ENCODE data around the gene B3GNT5. TPM values are rescaled to one million over a fixed set of nuclear protein-coding genes. Genes with fewer than 3 reads are reported as not detected.
A peak's percentile ranks its signal among the peaks of the same experiment; 100 is the strongest.

B3GNT5 gene, protein sequence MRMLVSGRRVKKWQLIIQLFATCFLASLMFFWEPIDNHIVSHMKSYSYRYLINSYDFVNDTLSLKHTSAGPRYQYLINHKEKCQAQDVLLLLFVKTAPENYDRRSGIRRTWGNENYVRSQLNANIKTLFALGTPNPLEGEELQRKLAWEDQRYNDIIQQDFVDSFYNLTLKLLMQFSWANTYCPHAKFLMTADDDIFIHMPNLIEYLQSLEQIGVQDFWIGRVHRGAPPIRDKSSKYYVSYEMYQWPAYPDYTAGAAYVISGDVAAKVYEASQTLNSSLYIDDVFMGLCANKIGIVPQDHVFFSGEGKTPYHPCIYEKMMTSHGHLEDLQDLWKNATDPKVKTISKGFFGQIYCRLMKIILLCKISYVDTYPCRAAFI
- polyA plus RNA-seq = not detected

DNA sequence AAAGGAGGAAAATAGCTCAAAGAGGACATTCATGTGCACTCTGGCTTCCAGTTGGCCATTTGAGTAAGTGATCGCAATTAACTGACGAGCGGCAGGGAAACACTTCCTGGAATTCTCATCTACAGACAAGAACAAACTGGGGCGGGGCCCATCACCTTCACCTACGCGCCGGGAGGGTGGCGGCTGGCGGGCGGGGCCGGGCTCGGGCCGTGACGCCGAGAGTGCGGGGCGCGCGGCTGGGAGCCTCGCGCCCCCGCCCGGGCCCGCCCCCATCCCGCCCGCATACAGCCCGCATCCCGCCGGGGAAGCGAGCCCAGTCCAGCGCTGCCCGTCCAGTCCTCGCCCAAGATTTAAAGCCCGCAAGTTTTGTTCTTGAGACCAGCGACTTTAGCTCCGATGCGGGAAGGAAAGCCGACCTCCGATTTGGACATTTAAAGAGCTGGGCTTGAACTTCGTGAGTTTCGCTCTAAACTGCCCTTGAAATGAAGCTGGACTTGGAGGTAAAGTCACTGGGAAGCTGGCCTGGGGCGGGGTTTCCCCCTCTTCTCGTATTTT is at the start of gene B3GNT5:
Gene B3GNT5, plus strand, starts transcription at position 281 of the 555 bp plus-strand sequence. CDS start 16,546 bp downstream, outside the sequence.
- peaks cover 0 to 11% (median 3%) of the 10 kb centered on the region in 3 donors for H3K4me1 Mint-ChIP-seq
- no peaks in the 10 kb centered on the region for H3K36me3 Mint-ChIP-seq
- H3K4me3 Mint-ChIP-seq = peak within 1 kb of the TSS; percentile 64 to 90 (median 82)
- H3K27me3 Mint-ChIP-seq = peaks cover 29% of the 10 kb centered on the region
- H3K9me3 Mint-ChIP-seq = no peaks in the 10 kb centered on the region
- H3K27ac Mint-ChIP-seq = peak within 1 kb of the TSS in 2 of 3 donors; percentile 7 to 47

DNA sequence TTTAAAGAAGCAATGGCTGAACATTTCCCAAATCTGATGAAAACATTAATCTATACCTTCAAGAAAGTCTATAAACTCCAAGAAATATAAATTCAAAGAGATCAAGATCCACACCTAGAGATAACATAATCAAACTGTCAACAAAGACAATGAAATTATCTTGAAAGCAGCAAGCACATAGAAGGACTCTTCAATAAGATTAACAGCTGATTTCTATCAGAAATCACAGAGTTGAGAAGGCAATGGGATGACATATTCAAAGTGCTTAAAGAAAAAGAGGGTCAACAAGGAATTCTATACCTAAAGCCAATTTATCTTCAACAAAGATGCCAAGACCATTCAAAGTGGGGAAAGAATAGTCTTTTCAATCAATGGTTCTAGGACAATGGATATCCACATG is 49.4 kb upstream of the B3GNT5 start:
- Mint-ChIP-seq H3K36me3 (no peaks in the 10 kb centered on the region), H3K9me3 (peaks cover 5 to 14% (median 10%) of the 10 kb centered on the region in 3 donors), H3K27me3 (peaks cover 13% of the 10 kb centered on the region), H3K4me3 (no peak overlapping the region), H3K4me1 (peaks cover 0 to 2% (median 0%) of the 10 kb centered on the region in 3 donors), H3K27ac (no peak overlapping the region)

GRCh38 chr3:183208260-183208659 is 44.8 kb upstream of the B3GNT5 start:
- H3K36me3 Mint-ChIP-seq = no peaks in the 10 kb centered on the region
- H3K27ac Mint-ChIP-seq = no peak overlapping the region
- H3K4me3 Mint-ChIP-seq = no peak overlapping the region
- peaks cover 24% of the 10 kb centered on the region for H3K27me3 Mint-ChIP-seq
- H3K4me1 Mint-ChIP-seq = peaks cover 12 to 16% (median 13%) of the 10 kb centered on the region in 3 donors
- peaks cover 3 to 9% (median 5%) of the 10 kb centered on the region in 3 donors for H3K9me3 Mint-ChIP-seq

- H3K4me3 Mint-ChIP-seq = no peak overlapping the region
- peaks cover 0 to 3% (median under 1%) of the 10 kb centered on the region in 3 donors for H3K9me3 Mint-ChIP-seq
- no peaks in the 10 kb centered on the region for H3K36me3 Mint-ChIP-seq
- H3K4me1 Mint-ChIP-seq = peaks cover 12 to 16% (median 13%) of the 10 kb centered on the region in 3 donors
- no peak overlapping the region for H3K27ac Mint-ChIP-seq
- peaks cover 19% of the 10 kb centered on the region for H3K27me3 Mint-ChIP-seq
These were observed 44.3 kb upstream of the B3GNT5 start for GRCh38 chr3:183208800-183209199.

DNA sequence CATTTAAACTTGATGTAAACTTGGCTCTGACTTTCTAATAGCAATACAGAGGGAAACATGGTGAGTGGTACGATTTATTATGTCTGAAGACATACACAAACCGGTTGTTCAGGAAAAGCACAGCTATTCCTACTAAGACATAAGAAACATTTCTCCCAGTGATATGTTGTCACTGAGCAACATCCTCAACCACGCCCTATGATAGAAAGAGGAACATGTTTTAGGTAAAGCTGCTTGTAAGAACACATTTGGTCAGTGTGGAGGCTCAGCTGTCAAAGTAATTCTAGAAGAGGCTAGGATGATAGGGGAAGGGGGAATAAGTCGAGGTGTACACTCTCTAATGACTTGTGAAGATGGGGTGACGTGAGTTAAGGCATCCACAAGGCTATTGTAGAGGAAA is 42.7 kb upstream of the B3GNT5 start:
- Mint-ChIP-seq H3K4me1 (peaks cover 12 to 22% (median 13%) of the 10 kb centered on the region in 3 donors), H3K4me3 (no peak overlapping the region), H3K36me3 (no peaks in the 10 kb centered on the region), H3K27me3 (peaks cover 24% of the 10 kb centered on the region), H3K9me3 (no peaks in the 10 kb centered on the region), H3K27ac (no peak overlapping the region)

DNA sequence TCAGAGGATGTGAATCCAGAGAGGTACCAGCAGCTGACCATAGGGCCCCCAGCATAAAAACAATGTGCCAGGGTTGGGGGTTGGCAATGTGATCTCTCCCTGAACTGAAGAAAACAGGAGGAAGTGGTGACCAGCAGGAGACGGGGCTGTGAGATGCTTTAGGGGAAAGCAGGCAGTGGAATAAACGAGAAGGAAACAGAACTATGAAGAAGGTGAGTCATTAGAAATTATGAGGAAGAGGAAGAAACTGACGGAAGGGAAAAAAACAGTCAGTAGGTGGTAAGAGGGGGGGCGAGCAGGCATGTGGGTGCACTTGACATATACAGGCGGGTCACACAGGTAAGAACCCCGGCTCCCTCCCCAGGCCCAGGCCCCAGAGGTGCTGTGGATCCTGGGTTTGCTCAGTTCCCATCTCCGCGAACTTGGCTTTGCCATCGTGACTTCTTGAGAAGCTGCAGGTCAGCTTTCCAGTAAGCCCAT is 42.2 kb upstream of the B3GNT5 start:
- no peaks in the 10 kb centered on the region for H3K9me3 Mint-ChIP-seq
- peak overlapping the region in 1 of 3 donors; percentile 10 for H3K27ac Mint-ChIP-seq
- peaks cover 23% of the 10 kb centered on the region for H3K27me3 Mint-ChIP-seq

GRCh38 chr3:183211352-183211751 is 41.7 kb upstream of the B3GNT5 start:
- Mint-ChIP-seq H3K4me3 (no peak overlapping the region), H3K27me3 (peaks cover 23% of the 10 kb centered on the region), H3K27ac (no peak overlapping the region), H3K9me3 (no peaks in the 10 kb centered on the region), H3K4me1 (peaks cover 12 to 22% (median 13%) of the 10 kb centered on the region in 3 donors), H3K36me3 (no peaks in the 10 kb centered on the region)

More for the DNA sequence above, 42.2 kb upstream of the B3GNT5 start:
- H3K4me1 Mint-ChIP-seq = peaks cover 12 to 22% (median 13%) of the 10 kb centered on the region in 3 donors
- H3K4me3 Mint-ChIP-seq = no peak overlapping the region
- H3K36me3 Mint-ChIP-seq = no peaks in the 10 kb centered on the region

GRCh38 chr3:183212096-183212495 is 41.0 kb upstream of the B3GNT5 start:
- Mint-ChIP-seq H3K27me3 (peaks cover 23% of the 10 kb centered on the region), H3K4me3 (no peak overlapping the region), H3K9me3 (no peaks in the 10 kb centered on the region), H3K4me1 (peaks cover 12 to 22% (median 13%) of the 10 kb centered on the region in 3 donors), H3K27ac (no peak overlapping the region), H3K36me3 (no peaks in the 10 kb centered on the region)

DNA sequence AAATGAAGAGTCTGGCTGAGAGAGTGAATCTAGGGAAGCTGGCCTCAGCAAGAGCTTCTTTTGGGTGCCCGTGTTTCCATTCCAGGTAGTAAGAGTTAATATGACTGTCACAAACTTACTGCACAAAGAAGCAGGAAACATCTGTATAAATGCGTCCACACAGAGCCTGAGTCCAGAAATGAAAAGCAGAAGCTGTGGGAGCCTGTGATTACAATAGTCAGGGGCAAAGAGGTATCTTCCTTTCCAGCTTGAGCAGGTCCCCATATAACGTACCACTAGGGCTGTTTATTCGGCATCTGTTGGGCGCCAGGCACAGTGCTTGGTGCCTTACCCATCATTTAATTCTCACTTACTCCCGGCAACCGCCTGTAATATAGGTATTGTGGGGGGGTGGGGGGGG is 40.5 kb upstream of the B3GNT5 start:
- H3K27me3 Mint-ChIP-seq = peaks cover 23% of the 10 kb centered on the region
- peak overlapping the region in 1 of 4 donors; percentile 10 for H3K4me3 Mint-ChIP-seq
- no peaks in the 10 kb centered on the region for H3K9me3 Mint-ChIP-seq
- peaks cover 12 to 22% (median 13%) of the 10 kb centered on the region in 3 donors for H3K4me1 Mint-ChIP-seq
- no peak overlapping the region for H3K27ac Mint-ChIP-seq
- no peaks in the 10 kb centered on the region for H3K36me3 Mint-ChIP-seq

DNA sequence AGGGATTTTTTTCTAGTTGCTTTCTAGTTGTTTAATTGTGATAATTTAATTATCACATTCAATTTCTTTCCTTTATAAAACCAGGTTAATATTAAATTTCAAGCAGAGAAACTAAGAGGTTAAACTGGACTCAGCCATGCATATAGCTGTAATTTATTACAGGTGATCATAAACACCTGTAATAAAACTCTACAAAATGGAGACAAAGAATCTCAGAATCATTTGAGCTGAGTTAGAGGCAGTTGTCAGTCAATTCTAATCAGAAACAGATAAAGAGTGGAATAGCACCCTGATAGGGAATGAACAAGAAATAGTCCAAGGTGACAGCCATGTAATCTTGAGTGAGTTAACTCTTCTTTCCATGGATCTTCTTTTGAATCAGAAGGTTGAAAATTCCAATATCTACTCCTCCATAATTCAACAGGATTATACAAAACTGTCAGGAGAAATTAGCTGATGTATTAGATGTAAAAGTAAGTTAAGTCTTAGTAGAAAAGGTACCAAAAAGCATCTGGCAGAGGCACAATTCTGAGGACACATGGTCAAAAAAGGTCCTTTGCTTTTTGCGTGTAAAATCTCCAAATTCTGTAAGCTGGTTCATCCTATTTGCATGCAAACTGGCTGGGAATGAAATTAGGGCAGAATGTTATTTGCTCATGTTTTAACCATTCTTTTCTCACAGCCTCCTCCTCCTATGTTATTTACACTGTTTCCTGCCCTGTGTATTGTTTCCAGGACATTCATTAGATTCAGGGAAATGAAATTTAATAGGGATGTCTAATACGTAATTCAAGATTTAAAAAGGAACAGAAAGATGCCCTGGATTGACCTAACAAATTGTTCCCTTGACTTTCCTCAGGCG is 39.4 kb upstream of the B3GNT5 start:
- Mint-ChIP-seq H3K27me3 (peaks cover 27% of the 10 kb centered on the region), H3K27ac (no peak overlapping the region), H3K36me3 (no peaks in the 10 kb centered on the region), H3K4me1 (peaks cover 12 to 22% (median 13%) of the 10 kb centered on the region in 3 donors), H3K9me3 (no peaks in the 10 kb centered on the region), H3K4me3 (no peak overlapping the region)

DNA sequence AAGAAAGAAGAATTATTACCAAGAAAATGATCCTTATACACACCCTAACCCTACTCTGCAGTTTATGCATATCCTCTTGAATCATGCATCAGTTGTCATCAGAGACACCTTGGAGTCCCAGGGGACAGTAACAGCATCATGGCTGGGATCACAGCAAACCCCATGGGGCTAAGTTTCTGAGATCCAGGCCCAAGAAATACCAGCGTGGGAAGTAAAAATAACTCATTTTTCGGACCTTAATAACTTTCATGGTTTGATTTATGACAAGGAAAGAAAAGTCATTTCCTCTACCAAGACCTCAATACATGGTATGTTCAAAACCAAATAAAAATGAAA is 38.8 kb upstream of the B3GNT5 start:
- Mint-ChIP-seq H3K4me3 (no peak overlapping the region), H3K9me3 (no peaks in the 10 kb centered on the region), H3K27me3 (peaks cover 30% of the 10 kb centered on the region), H3K27ac (no peak overlapping the region), H3K36me3 (no peaks in the 10 kb centered on the region), H3K4me1 (peaks cover 12 to 22% (median 13%) of the 10 kb centered on the region in 3 donors)

- peaks cover 27% of the 10 kb centered on the region for H3K27me3 Mint-ChIP-seq
These were observed 37.4 kb upstream of the B3GNT5 start for GRCh38 chr3:183215591-183216202.

GRCh38 chr3:183217548-183218332 is 35.3 kb upstream of the B3GNT5 start:
- no peaks in the 10 kb centered on the region for H3K9me3 Mint-ChIP-seq
- no peak overlapping the region for H3K4me3 Mint-ChIP-seq
- H3K27me3 Mint-ChIP-seq = peaks cover 18% of the 10 kb centered on the region
- peaks cover 0 to 8% (median 3%) of the 10 kb centered on the region in 3 donors for H3K4me1 Mint-ChIP-seq
- no peaks in the 10 kb centered on the region for H3K36me3 Mint-ChIP-seq
- peak overlapping the region in 1 of 3 donors; percentile 2 for H3K27ac Mint-ChIP-seq

More at GRCh38 chr3:183215591-183216202, 37.4 kb upstream of the B3GNT5 start:
- no peaks in the 10 kb centered on the region for H3K36me3 Mint-ChIP-seq
- no peaks in the 10 kb centered on the region for H3K9me3 Mint-ChIP-seq
- H3K27ac Mint-ChIP-seq = no peak overlapping the region
- no peak overlapping the region for H3K4me3 Mint-ChIP-seq
- peaks cover 7 to 17% (median 8%) of the 10 kb centered on the region in 3 donors for H3K4me1 Mint-ChIP-seq

DNA sequence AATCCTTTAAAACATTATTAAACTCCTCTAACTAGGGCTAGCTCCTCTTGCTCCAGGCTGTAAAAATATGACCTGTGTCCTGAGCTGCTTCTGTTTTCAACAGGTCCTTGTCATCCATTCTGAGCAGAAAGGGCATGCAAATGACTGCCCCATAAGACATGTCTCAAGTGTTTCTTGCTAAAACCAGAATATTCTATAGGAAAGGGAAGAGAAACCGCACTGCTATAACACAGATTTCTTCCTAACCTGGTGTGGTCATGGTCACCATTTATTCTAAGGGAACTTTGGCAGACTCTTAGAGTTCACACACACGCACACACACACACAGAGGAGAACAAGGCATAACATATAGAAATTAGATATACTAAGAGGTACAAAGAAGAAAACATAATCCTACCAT is 34.2 kb upstream of the B3GNT5 start:
- H3K36me3 Mint-ChIP-seq = no peaks in the 10 kb centered on the region
- H3K27ac Mint-ChIP-seq = no peak overlapping the region
- H3K9me3 Mint-ChIP-seq = no peaks in the 10 kb centered on the region
- peaks cover 0 to 6% (median 0%) of the 10 kb centered on the region in 3 donors for H3K4me1 Mint-ChIP-seq
- peaks cover 18% of the 10 kb centered on the region for H3K27me3 Mint-ChIP-seq
- no peak overlapping the region for H3K4me3 Mint-ChIP-seq
